K562 (cell line): ENCODE data around the gene THAP5. TPM values are rescaled to one million over a fixed set of nuclear protein-coding genes. Genes with fewer than 3 reads are reported as not detected.

Experiments used
- CREB3 ChIP-seq: fragments of 450-650 bp; conservative IDR thresholded peaks from 2 replicates; pipeline ENCODE4 v1.6.1; 2016; ENCODE audit warnings: missing genetic modification characterization, low read depth, mild to moderate bottlenecking, missing compliant biosample characterization, moderate library complexity
- E2F6 ChIP-seq, 2 experiments: IDR thresholded peaks; 2 replicates each; pipeline ENCODE4 v1.6.1; 2011; ENCODE audit warnings: borderline replicate concordance in 1 of 2, control low read depth in 1 of 2, low read depth in 1 of 2, low read length in 1 of 2, mild to moderate bottlenecking in 1 of 2, mixed read lengths in 1 of 2, moderate library complexity in 1 of 2; ENCODE audit not compliant: insufficient read depth in 1 of 2, insufficient read length in 1 of 2, poor library complexity in 1 of 2, severe bottlenecking in 1 of 2; ENCODE audit errors: extremely low read depth in 1 of 2
- FOSL1 ChIP-seq: fragments of 200-800 bp; sonication (Bioruptor generic); conservative IDR thresholded peaks from 2 replicates; pipeline ENCODE4 v1.6.1; 2016; ENCODE audit warnings: missing genetic modification characterization, missing compliant biosample characterization
- FOXA3 ChIP-seq, 2 experiments: fragments of 450-650 bp in 1 of 2; sonication (generic) in 1 of 2; formaldehyde crosslinking; IDR thresholded peaks in 1 of 2; conservative IDR thresholded peaks in 1 of 2; 2 replicates each; pipeline versions ENCODE4 v1.4.0 to v1.8.0; 2020 to 2022; ENCODE audit warnings: mild to moderate bottlenecking in 2 of 2, missing genetic modification reagents in 1 of 2
- HMGXB4 ChIP-seq: sonication (generic); formaldehyde crosslinking; IDR thresholded peaks from 2 replicates; pipeline ENCODE4 v1.8.1; 2023; ENCODE audit warnings: mild to moderate bottlenecking, missing genetic modification reagents
- MIER1 ChIP-seq: fragments of 450-650 bp; IDR thresholded peaks from 2 replicates; pipeline ENCODE4 v1.6.1; 2016; ENCODE audit warnings: antibody characterized with exemption, mild to moderate bottlenecking, low read depth
- MXI1 ChIP-seq: IDR thresholded peaks from 2 replicates; pipeline ENCODE4 v1.6.1; 2011; ENCODE audit warnings: low read depth, mild to moderate bottlenecking, improper control_type of control experiment, low read length
- POLR3A ChIP-seq: IDR thresholded peaks from 2 replicates; pipeline ENCODE4 v1.6.1; 2011; ENCODE audit warnings: borderline replicate concordance, mild to moderate bottlenecking, moderate library complexity; ENCODE audit not compliant: insufficient read length, insufficient read depth; ENCODE audit errors: extremely low read depth
- RBFOX2 ChIP-seq: fragments of 200-400 bp; formaldehyde crosslinking; IDR thresholded peaks from 2 replicates; pipeline ENCODE4 v1.6.1; 2017; ENCODE audit warnings: low read depth, mild to moderate bottlenecking, low read length, moderate library complexity
- RBM39 ChIP-seq: fragments of 200-400 bp; formaldehyde crosslinking; optimal IDR thresholded peaks from 2 replicates; pipeline ENCODE3; 2018; ENCODE audit warnings: low read depth, low read length
- ZNF212 ChIP-seq: fragments of 450-650 bp; formaldehyde crosslinking; IDR thresholded peaks from 2 replicates; pipeline ENCODE4 v1.4.0; 2020; ENCODE audit warnings: mild to moderate bottlenecking
- ZNF24 ChIP-seq: fragments of 450-650 bp; IDR thresholded peaks from 2 replicates; pipeline ENCODE4 v1.6.1; 2016
- ZNF609 ChIP-seq: sonication (generic); formaldehyde crosslinking; IDR thresholded peaks from 2 replicates; pipeline ENCODE4 v1.8.1; 2023; ENCODE audit warnings: missing genetic modification reagents, mild to moderate bottlenecking, borderline replicate concordance
- ZNF695 ChIP-seq: fragments of 450-650 bp; formaldehyde crosslinking; IDR thresholded peaks from 2 replicates; pipeline ENCODE4 v1.4.0; 2020; ENCODE audit warnings: mild to moderate bottlenecking, moderate library complexity
- polyA plus RNA-seq, 8 experiments: library from polyadenylated mRNA; depleted of rRNA in 4 of 8; stranded (reverse) in 5 of 8; unstranded in 3 of 8; fragments of >200 nt; fragmentation: Nextera tagmentation in 2 of 8; fragmentation: Illumina TruSeq in 1 of 8; extraction: Ambion mirVana in 2 of 8; extraction: Trizol in 1 of 8; gene quantifications; 2 replicates each; pipeline versions ENCODE4 v1.2.1 to v1.2.3, GENCODE V29; 2011 to 2014; ENCODE audit warnings: inconsistent platforms in 1 of 8, missing spikeins in 1 of 8
- total RNA-seq, 7 experiments: library from RNA; depleted of rRNA in 6 of 7; stranded (reverse); fragments of >200 nt in 6 of 7; fragmentation: Illumina TruSeq in 2 of 7; extraction: Trizol in 2 of 7; gene quantifications; 2 replicates each; pipeline versions ENCODE4 v1.2.1 to v1.2.3, GENCODE V29; 2011 to 2021; ENCODE audit warnings: low replicate concordance in 1 of 7

Gene THAP5
- total and polyA plus RNA-seq, 9 of the 15 experiments (the other 6 are each of a cell fraction or from before 2014, with no cell fraction given): 16.5 to 58.1 (median 28.2) TPM

- TF ChIP-seq POLR3A (no peak), HMGXB4 (CRISPR knock-in tag) (no peak), ZNF609 (CRISPR knock-in tag) (0 out of 2 replicates have a peak, but pooled peaks have one; percentile 6), ZNF695 (CRISPR knock-in tag) (0 out of 2 replicates have a peak, but pooled peaks have one; percentile 10), CREB3 (peak; percentile 63; the same call in 1 of the 2 replicates), E2F6 (IDR thresholded peaks at IDR 0.05; ENCODE audit: borderline replicate concordance in 1 of 2, extremely low read depth in 1 of 2, insufficient read depth in 1 of 2, insufficient read length in 1 of 2, low read depth in 1 of 2, low read length in 1 of 2, poor library complexity in 1 of 2, severe bottlenecking in 1 of 2) (peak in 1 of 2 experiments; percentile 66), ZNF24 (peak; percentile 20; the same call in 1 of the 2 replicates), FOXA3 (CRISPR knock-in tag; conservative IDR thresholded peaks at IDR 0.05 in 1 of 2, IDR thresholded peaks at IDR 0.05 in 1 of 2) (no peak), ZNF212 (CRISPR knock-in tag) (0 out of 2 replicates have a peak, but pooled peaks have one; percentile 72), RBM39 (peak; percentile 49), MIER1 (0 out of 2 replicates have a peak, but pooled peaks have one; percentile 63), RBFOX2 (no peak), MXI1 (no peak), FOSL1 (tag) (no peak)
Measured at GRCh38 chr7:108568801-108569380, 615 bp downstream of the THAP5 start (continued).
